Bronchial epithelial cell (primary cell): ENCODE measurements around the gene PKD1. TPM values are rescaled to one million over a fixed set of nuclear protein-coding genes. Genes with fewer than 3 reads are reported as not detected.
A peak's percentile ranks its signal among the peaks of the same experiment; 100 is the strongest.

Experiments used
- DNase-seq: peaks from one replicate; pipeline ENCODE4 v3.0.0-alpha.2; 2010; ENCODE audit warnings: low read depth
- FAIRE-seq: peaks from 2 replicates; lab custom pipeline; 2011; peaks lifted over from hg19 to GRCh38; lab: Jason Lieb, UNC
- H3K27me3 ChIP-seq: 2 replicates; pipeline ENCODE4 v1.5.1; 2011; ENCODE audit warnings: low read length; ENCODE audit not compliant: control insufficient read depth, insufficient read depth
- H3K36me3 ChIP-seq: 2 replicates; pipeline ENCODE4 v1.5.1; 2011; ENCODE audit warnings: low read length; ENCODE audit not compliant: control insufficient read depth, insufficient read depth
- H3K4me3 ChIP-seq: 2 replicates; pipeline ENCODE4 v1.5.1; 2011; ENCODE audit warnings: mild to moderate bottlenecking, low read depth, low read length, control low read depth
- CTCF ChIP-seq: IDR thresholded peaks from 2 replicates; pipeline ENCODE4 v1.5.1; 2011; ENCODE audit warnings: mild to moderate bottlenecking, moderate library complexity, low read length, control low read depth, inconsistent platforms; ENCODE audit not compliant: insufficient read depth, severe bottlenecking
- total RNA-seq: library from RNA; depleted of rRNA; stranded (reverse); fragments of >200 nt; gene quantifications from 2 replicates; pipeline ENCODE4 v1.2.1, GENCODE V29; 2014

Gene PKD1
- total RNA-seq, 1 donor from 2014 or later, result 56.1 TPM

- FAIRE-seq, result no peak
- peaks cover 23% of the 10 kb centered on the region for H3K36me3 ChIP-seq
- no peak overlapping the region for H3K4me3 ChIP-seq
- no peaks in the 10 kb centered on the region for H3K27me3 ChIP-seq
- no peak for DNase-seq
- no peak for TF ChIP-seq CTCF
Measured at GRCh38 chr16:2176047-2176446, 40.3 kb upstream of the PKD1 start.

- TF ChIP-seq CTCF, result no peak
- Histone ChIP-seq H3K27me3 (no peaks in the 10 kb centered on the region), H3K36me3 (peaks cover 23% of the 10 kb centered on the region), H3K4me3 (no peak overlapping the region)
- DNase-seq (no peak), FAIRE-seq (no peak)
Measured at GRCh38 chr16:2175454-2175853, 39.8 kb upstream of the PKD1 start.

GRCh38 chr16:2174396-2175131 lies 38.9 kb upstream of the PKD1 start:
- no peak for TF ChIP-seq CTCF
- H3K4me3 ChIP-seq, result no peak overlapping the region
- no peaks in the 10 kb centered on the region for H3K27me3 ChIP-seq
- no peak for DNase-seq
- H3K36me3 ChIP-seq, result peaks cover 24% of the 10 kb centered on the region
- FAIRE-seq, result peak; percentile 36

- peaks cover 24% of the 10 kb centered on the region for H3K36me3 ChIP-seq
- H3K4me3 ChIP-seq, result no peak overlapping the region
- no peaks in the 10 kb centered on the region for H3K27me3 ChIP-seq
- DNase-seq (no peak), FAIRE-seq (no peak)
- TF ChIP-seq CTCF, result no peak
Measured at GRCh38 chr16:2173916-2174315, 38.2 kb upstream of the PKD1 start.

- peaks cover 28% of the 10 kb centered on the region for H3K36me3 ChIP-seq
- FAIRE-seq, result no peak
Measured at GRCh38 chr16:2173366-2173765, 37.7 kb upstream of the PKD1 start.

More at GRCh38 chr16:2173366-2173765, 37.7 kb upstream of the PKD1 start:
- Histone ChIP-seq H3K27me3 (no peaks in the 10 kb centered on the region), H3K4me3 (no peak overlapping the region)
- TF ChIP-seq CTCF, result no peak
- DNase-seq, result no peak
